AG04449 (cell line): ENCODE measurements around the gene FBXL17.

Experiments used
- CTCF ChIA-PET: fragments of 350-600 bp; formaldehyde crosslinking; extraction: SDS; loops from one replicate; lab custom pipeline; 2021; ENCODE audit warnings: antibody characterized with exemption; lab: Yijun Ruan, JAX
- POLR2A ChIA-PET: fragments of 400-600, 350-600 bp; formaldehyde crosslinking; extraction: SDS; loops from one replicate; lab custom pipeline; 2020; ENCODE audit warnings: antibody characterized with exemption, inconsistent platforms; lab: Yijun Ruan, JAX
- DNase-seq: peaks from one replicate; pipeline ENCODE4 v3.0.0-alpha.2; 2010; ENCODE audit warnings: low read depth, low spot score
- H3K4me3 ChIP-seq: 2 replicates; pipeline ENCODE4 v1.5.1; 2011; ENCODE audit warnings: low read depth, mild to moderate bottlenecking, control low read depth, low read length
- CTCF ChIP-seq: IDR thresholded peaks from one replicate; pipeline ENCODE4 v1.5.1; 2011; ENCODE audit warnings: mild to moderate bottlenecking, moderate library complexity, low read length, control low read depth, inconsistent platforms; ENCODE audit not compliant: insufficient read depth; ENCODE audit errors: missing control alignments

The FBXL17 gene

GRCh38 chr5:107941036-107941435 lies 440.9 kb downstream of the FBXL17 start:
- POLR2A ChIA-PET, result no interaction called here

GRCh38 chr5:107937651-107938355 lies 444.1 kb downstream of the FBXL17 start:
- no peak for DNase-seq
- POLR2A ChIA-PET, result no interaction called here
- CTCF ChIA-PET, result no interaction called here
- no peak for TF ChIP-seq CTCF
- no peak overlapping the region for H3K4me3 ChIP-seq

More at GRCh38 chr5:107941036-107941435, 440.9 kb downstream of the FBXL17 start:
- DNase-seq, result no peak
- CTCF ChIA-PET, result no interaction called here
- no peak for TF ChIP-seq CTCF
- no peak overlapping the region for H3K4me3 ChIP-seq

- H3K4me3 ChIP-seq, result no peak overlapping the region
- no peak for TF ChIP-seq CTCF
- ChIA-PET CTCF (no interaction called here), POLR2A (no interaction called here)
- no peak for DNase-seq
Measured at GRCh38 chr5:107937204-107937603, 444.7 kb downstream of the FBXL17 start.

- no peak overlapping the region for H3K4me3 ChIP-seq
- CTCF ChIA-PET, result interaction anchor here (1.8 kb wide), 1 partner anchor 13 kb away, joined by 3 read pairs; no protein-coding TSS in a partner anchor
- no peak for DNase-seq
- no peak for TF ChIP-seq CTCF
- POLR2A ChIA-PET, result no interaction called here
Measured at GRCh38 chr5:107936515-107936914, 445.4 kb downstream of the FBXL17 start.

GRCh38 chr5:107935645-107936044 lies 446.3 kb downstream of the FBXL17 start:
- POLR2A ChIA-PET, result no interaction called here
- no peak overlapping the region for H3K4me3 ChIP-seq
- CTCF ChIA-PET, result interaction anchor here (1.8 kb wide), 1 partner anchor 14 kb away, joined by 3 read pairs; no protein-coding TSS in a partner anchor
- TF ChIP-seq CTCF, result no peak
- no peak for DNase-seq

GRCh38 chr5:107933326-107933725 lies 448.6 kb downstream of the FBXL17 start:
- H3K4me3 ChIP-seq, result no peak overlapping the region
- no peak for TF ChIP-seq CTCF
- DNase-seq, result no peak
- CTCF ChIA-PET, result no interaction called here
- POLR2A ChIA-PET, result no interaction called here
